ENCODE measurements around the gene RPL15.

Gene RPL15

GRCh38 chr3:23926736-23927135 lies 9.8 kb downstream of the RPL15 start:
- H3K27me3 Mint-ChIP-seq (ENCODE audit: low read depth) = peaks cover 12% of the 10 kb centered on the region
- DNase-seq (ENCODE audit: low spot score) = no peak
- H3K36me3 Mint-ChIP-seq (ENCODE audit: low read depth) = peaks cover 1% of the 10 kb centered on the region
- H3K4me1 Mint-ChIP-seq (ENCODE audit: low read depth) = no peaks in the 10 kb centered on the region
- H3K27ac Mint-ChIP-seq = no peak overlapping the region
- H3K4me3 Mint-ChIP-seq = no peak overlapping the region
- H3K9me3 Mint-ChIP-seq = no peaks in the 10 kb centered on the region

- H3K36me3 Mint-ChIP-seq (ENCODE audit: low read depth) = no peaks in the 10 kb centered on the region
- peaks cover 18% of the 10 kb centered on the region for H3K27me3 Mint-ChIP-seq (ENCODE audit: low read depth)
- no peaks in the 10 kb centered on the region for H3K9me3 Mint-ChIP-seq
- DNase-seq (ENCODE audit: low spot score) = no peak
- no peak overlapping the region for H3K4me3 Mint-ChIP-seq
- H3K4me1 Mint-ChIP-seq (ENCODE audit: low read depth) = no peaks in the 10 kb centered on the region
- no peak overlapping the region for H3K27ac Mint-ChIP-seq
These were observed 11.6 kb downstream of the RPL15 start for GRCh38 chr3:23928524-23928923.

GRCh38 chr3:23931597-23931996 lies 14.7 kb downstream of the RPL15 start:
- Mint-ChIP-seq H3K27me3 (ENCODE audit: low read depth) (peaks cover 23% of the 10 kb centered on the region), H3K9me3 (no peaks in the 10 kb centered on the region)

GRCh38 chr3:23932571-23932970 lies 15.6 kb downstream of the RPL15 start:
- H3K27me3 Mint-ChIP-seq (ENCODE audit: low read depth) = peaks cover 30% of the 10 kb centered on the region
- H3K27ac Mint-ChIP-seq = no peak overlapping the region
- no peaks in the 10 kb centered on the region for H3K9me3 Mint-ChIP-seq
- no peak for DNase-seq (ENCODE audit: low spot score)
- H3K4me1 Mint-ChIP-seq (ENCODE audit: low read depth) = no peaks in the 10 kb centered on the region
- no peaks in the 10 kb centered on the region for H3K36me3 Mint-ChIP-seq (ENCODE audit: low read depth)
- no peak overlapping the region for H3K4me3 Mint-ChIP-seq

More at GRCh38 chr3:23931597-23931996, 14.7 kb downstream of the RPL15 start:
- DNase-seq (ENCODE audit: low spot score) = no peak
- Mint-ChIP-seq H3K36me3 (ENCODE audit: low read depth) (no peaks in the 10 kb centered on the region), H3K4me3 (no peak overlapping the region), H3K4me1 (ENCODE audit: low read depth) (no peaks in the 10 kb centered on the region), H3K27ac (no peak overlapping the region)

GRCh38 chr3:23934253-23934652 lies 17.3 kb downstream of the RPL15 start:
- no peaks in the 10 kb centered on the region for H3K36me3 Mint-ChIP-seq (ENCODE audit: low read depth)
- no peak overlapping the region for H3K27ac Mint-ChIP-seq
- H3K4me1 Mint-ChIP-seq (ENCODE audit: low read depth) = no peaks in the 10 kb centered on the region
- no peak overlapping the region for H3K4me3 Mint-ChIP-seq
- no peaks in the 10 kb centered on the region for H3K9me3 Mint-ChIP-seq
- no peak for DNase-seq (ENCODE audit: low spot score)
- H3K27me3 Mint-ChIP-seq (ENCODE audit: low read depth) = peaks cover 32% of the 10 kb centered on the region

- peaks cover 35% of the 10 kb centered on the region for H3K27me3 Mint-ChIP-seq (ENCODE audit: low read depth)
- H3K4me1 Mint-ChIP-seq (ENCODE audit: low read depth) = no peaks in the 10 kb centered on the region
- H3K36me3 Mint-ChIP-seq (ENCODE audit: low read depth) = no peaks in the 10 kb centered on the region
- no peak overlapping the region for H3K4me3 Mint-ChIP-seq
- no peak for DNase-seq (ENCODE audit: low spot score)
- H3K9me3 Mint-ChIP-seq = no peaks in the 10 kb centered on the region
- no peak overlapping the region for H3K27ac Mint-ChIP-seq
These were observed 20.4 kb downstream of the RPL15 start for GRCh38 chr3:23937296-23937695.

- H3K27me3 Mint-ChIP-seq (ENCODE audit: low read depth) = peaks cover 41% of the 10 kb centered on the region
- no peak overlapping the region for H3K27ac Mint-ChIP-seq
- H3K4me1 Mint-ChIP-seq (ENCODE audit: low read depth) = no peaks in the 10 kb centered on the region
- H3K9me3 Mint-ChIP-seq = no peaks in the 10 kb centered on the region
- H3K36me3 Mint-ChIP-seq (ENCODE audit: low read depth) = no peaks in the 10 kb centered on the region
- no peak for DNase-seq (ENCODE audit: low spot score)
- no peak overlapping the region for H3K4me3 Mint-ChIP-seq
These were observed 21.8 kb downstream of the RPL15 start for GRCh38 chr3:23938688-23939087.

- H3K36me3 Mint-ChIP-seq (ENCODE audit: low read depth) = no peaks in the 10 kb centered on the region
- H3K4me1 Mint-ChIP-seq (ENCODE audit: low read depth) = peaks cover 4% of the 10 kb centered on the region
- H3K27ac Mint-ChIP-seq = no peak overlapping the region
- H3K4me3 Mint-ChIP-seq = no peak overlapping the region
- peaks cover 46% of the 10 kb centered on the region for H3K27me3 Mint-ChIP-seq (ENCODE audit: low read depth)
- no peaks in the 10 kb centered on the region for H3K9me3 Mint-ChIP-seq
- DNase-seq (ENCODE audit: low spot score) = no peak
These were observed 23.8 kb downstream of the RPL15 start for GRCh38 chr3:23940775-23941174.

- H3K4me1 Mint-ChIP-seq (ENCODE audit: low read depth) = peaks cover 4% of the 10 kb centered on the region
- no peaks in the 10 kb centered on the region for H3K36me3 Mint-ChIP-seq (ENCODE audit: low read depth)
- no peak overlapping the region for H3K27ac Mint-ChIP-seq
- no peaks in the 10 kb centered on the region for H3K9me3 Mint-ChIP-seq
- DNase-seq (ENCODE audit: low spot score) = no peak
- peaks cover 46% of the 10 kb centered on the region for H3K27me3 Mint-ChIP-seq (ENCODE audit: low read depth)
- no peak overlapping the region for H3K4me3 Mint-ChIP-seq
These were observed 24.5 kb downstream of the RPL15 start for GRCh38 chr3:23941440-23941839.

- no peaks in the 10 kb centered on the region for H3K36me3 Mint-ChIP-seq (ENCODE audit: low read depth)
- H3K27me3 Mint-ChIP-seq (ENCODE audit: low read depth) = peaks cover 41% of the 10 kb centered on the region
- no peak for DNase-seq (ENCODE audit: low spot score)
- no peaks in the 10 kb centered on the region for H3K9me3 Mint-ChIP-seq
- no peak overlapping the region for H3K4me3 Mint-ChIP-seq
- H3K27ac Mint-ChIP-seq = no peak overlapping the region
- H3K4me1 Mint-ChIP-seq (ENCODE audit: low read depth) = peaks cover 8% of the 10 kb centered on the region
These were observed 25.6 kb downstream of the RPL15 start for GRCh38 chr3:23942546-23942945.

GRCh38 chr3:23944007-23944783 lies 27.3 kb downstream of the RPL15 start:
- Mint-ChIP-seq H3K4me3 (peak overlapping the region; percentile 85), H3K9me3 (no peaks in the 10 kb centered on the region), H3K27ac (peak overlapping the region; percentile 71), H3K27me3 (ENCODE audit: low read depth) (peaks cover 34% of the 10 kb centered on the region), H3K36me3 (ENCODE audit: low read depth) (no peaks in the 10 kb centered on the region), H3K4me1 (ENCODE audit: low read depth) (peaks cover 8% of the 10 kb centered on the region)
- DNase-seq (ENCODE audit: low spot score) = no peak

GRCh38 chr3:23944861-23945662 lies 28.1 kb downstream of the RPL15 start, which contains the start of gene NR1D2:
Gene NR1D2, plus strand, starts transcription at chr3:23945286. Its CDS starts 293 bp downstream, at chr3:23945579.
- H3K9me3 Mint-ChIP-seq = no peaks in the 10 kb centered on the region
- H3K36me3 Mint-ChIP-seq (ENCODE audit: low read depth) = no peaks in the 10 kb centered on the region
- DNase-seq (ENCODE audit: low spot score) = peak; percentile 75
- peak within 1 kb of the TSS; percentile 71 for H3K27ac Mint-ChIP-seq
- peak within 1 kb of the TSS; percentile 85 for H3K4me3 Mint-ChIP-seq
- peaks cover 13% of the 10 kb centered on the region for H3K4me1 Mint-ChIP-seq (ENCODE audit: low read depth)
- peaks cover 32% of the 10 kb centered on the region for H3K27me3 Mint-ChIP-seq (ENCODE audit: low read depth)

GRCh38 chr3:23945663-23945912 lies 28.7 kb downstream of the RPL15 start:
- Mint-ChIP-seq H3K9me3 (no peaks in the 10 kb centered on the region), H3K4me3 (no peak overlapping the region), H3K27me3 (ENCODE audit: low read depth) (peaks cover 32% of the 10 kb centered on the region), H3K36me3 (ENCODE audit: low read depth) (no peaks in the 10 kb centered on the region), H3K4me1 (ENCODE audit: low read depth) (peaks cover 19% of the 10 kb centered on the region), H3K27ac (no peak overlapping the region)
- no peak for DNase-seq (ENCODE audit: low spot score)

GRCh38 chr3:23945913-23946687 lies 29.2 kb downstream of the RPL15 start:
- H3K9me3 Mint-ChIP-seq = no peaks in the 10 kb centered on the region
- H3K36me3 Mint-ChIP-seq (ENCODE audit: low read depth) = no peaks in the 10 kb centered on the region
- peak overlapping the region; percentile 79 for H3K27ac Mint-ChIP-seq
- peaks cover 29% of the 10 kb centered on the region for H3K27me3 Mint-ChIP-seq (ENCODE audit: low read depth)
- DNase-seq (ENCODE audit: low spot score) = peak; percentile 92
- peak overlapping the region; percentile 85 for H3K4me3 Mint-ChIP-seq
- peaks cover 19% of the 10 kb centered on the region for H3K4me1 Mint-ChIP-seq (ENCODE audit: low read depth)

Data from T-helper 2 cell treated with Interferon-gamma antibody and Interleukin-4, amounts not matched to agents 5 μg/mL and 100 μg/mL, for 36 hours (primary cell).